GM15510 (cell line): ENCODE measurements around the gene IGSF8.

Source experiments
- POLR2A ChIP-seq: IDR thresholded peaks from 3 replicates; pipeline ENCODE4 v1.6.1; 2011; ENCODE audit warnings: borderline replicate concordance; ENCODE audit not compliant: insufficient read length; ENCODE audit errors: extremely low read depth

IGSF8 gene

DNA sequence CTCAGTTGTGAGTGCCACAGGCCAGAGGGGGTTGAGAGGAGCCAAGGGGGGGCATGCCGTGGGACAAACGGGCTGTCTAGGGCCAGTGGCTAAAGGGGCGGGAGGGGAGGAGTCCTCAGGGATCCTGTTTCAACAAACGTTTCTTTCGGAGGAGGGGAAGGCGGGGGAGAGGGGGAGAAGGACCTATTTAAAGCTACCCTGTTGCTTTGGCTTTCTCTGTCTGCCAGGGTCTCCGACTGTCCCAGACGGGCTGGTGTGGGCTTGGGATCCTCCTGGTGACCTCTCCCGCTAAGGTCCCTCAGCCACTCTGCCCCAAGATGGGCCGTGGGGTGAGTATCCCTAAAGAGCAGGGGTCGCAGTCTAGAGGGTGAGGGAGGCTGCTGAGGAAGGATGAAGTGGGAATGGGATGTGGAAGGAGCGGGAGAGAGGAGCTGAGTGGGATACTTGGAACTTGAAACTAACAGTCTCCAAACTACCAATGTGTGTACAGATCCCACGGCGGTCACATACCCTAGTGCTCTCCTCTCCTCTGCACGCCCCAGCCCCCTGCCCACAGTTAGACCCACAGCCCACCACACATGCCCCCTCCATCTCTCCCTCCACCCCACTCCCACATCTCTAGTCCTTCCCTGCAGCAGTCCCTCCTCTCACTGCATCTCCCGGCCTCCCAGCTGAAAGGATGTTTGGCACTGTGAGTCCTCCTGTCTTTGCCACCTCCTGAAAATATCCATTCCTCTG lies 17.3 kb upstream of the IGSF8 start, which contains the start of gene ATP1A2:
Gene ATP1A2, plus strand, starts transcription at position 215 of the 738 bp plus-strand sequence. Its CDS starts 103 bp downstream, at position 318.
- TF ChIP-seq POLR2A: no peak

DNA sequence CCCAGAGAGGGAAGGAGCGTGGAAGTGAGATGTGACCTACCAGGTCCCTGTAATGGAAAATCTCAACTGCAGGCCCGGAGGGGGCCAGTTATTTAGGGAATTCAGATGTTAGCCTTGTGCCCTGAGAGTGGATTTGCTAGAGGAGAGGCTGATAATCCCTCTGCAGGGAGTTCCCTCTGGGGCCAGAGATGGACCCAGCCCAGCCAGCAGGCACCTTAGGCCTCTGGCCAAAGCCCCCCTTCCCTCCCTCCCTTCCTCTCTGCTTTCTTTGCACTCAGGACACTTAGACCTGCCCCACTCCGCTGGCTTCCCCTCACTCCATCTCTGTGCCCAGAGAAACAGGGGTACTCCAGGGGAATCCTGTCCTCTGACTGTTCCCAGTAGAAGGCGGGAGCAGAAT lies 15.7 kb upstream of the IGSF8 start:
- TF ChIP-seq POLR2A: no peak

DNA sequence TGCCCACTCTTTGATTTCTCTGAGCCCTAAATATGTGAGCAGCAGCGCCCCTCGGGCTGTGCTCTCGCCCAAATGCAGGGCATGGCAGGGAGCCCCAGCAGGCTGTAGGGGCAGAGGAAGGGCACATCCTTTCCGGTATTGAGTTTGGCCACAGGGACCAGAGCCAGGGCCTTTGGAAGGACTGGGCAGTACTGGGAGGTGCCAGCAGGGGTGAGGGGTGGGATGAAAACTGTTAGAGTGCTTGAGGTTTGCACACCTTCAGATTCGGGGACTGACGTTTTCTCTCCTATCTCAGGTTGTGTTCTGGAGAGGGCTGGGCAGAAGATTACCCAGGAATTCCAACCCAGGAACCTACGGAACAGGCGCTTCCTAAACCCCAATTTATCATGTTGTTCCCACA lies 15.0 kb upstream of the IGSF8 start:
- no peak for TF ChIP-seq POLR2A

DNA sequence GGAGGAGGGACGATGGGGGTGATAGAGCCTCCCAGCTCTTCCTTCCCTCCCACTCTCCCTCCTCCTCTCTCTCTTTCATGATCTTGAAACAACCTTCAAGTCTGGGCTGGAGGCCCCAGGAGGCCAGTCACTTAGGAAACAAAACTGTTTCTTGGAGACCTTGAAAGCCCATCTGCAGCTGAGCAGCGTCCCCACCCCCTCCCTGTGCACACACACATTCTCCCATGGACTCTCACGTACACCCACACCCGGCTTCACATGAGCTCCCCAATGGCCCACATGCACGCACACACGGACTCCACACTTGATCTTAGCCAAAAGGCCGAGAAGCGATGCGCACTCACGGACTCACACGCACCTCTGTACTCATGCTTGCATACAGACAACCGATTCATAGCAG lies 13.9 kb upstream of the IGSF8 start:
- TF ChIP-seq POLR2A: no peak

DNA sequence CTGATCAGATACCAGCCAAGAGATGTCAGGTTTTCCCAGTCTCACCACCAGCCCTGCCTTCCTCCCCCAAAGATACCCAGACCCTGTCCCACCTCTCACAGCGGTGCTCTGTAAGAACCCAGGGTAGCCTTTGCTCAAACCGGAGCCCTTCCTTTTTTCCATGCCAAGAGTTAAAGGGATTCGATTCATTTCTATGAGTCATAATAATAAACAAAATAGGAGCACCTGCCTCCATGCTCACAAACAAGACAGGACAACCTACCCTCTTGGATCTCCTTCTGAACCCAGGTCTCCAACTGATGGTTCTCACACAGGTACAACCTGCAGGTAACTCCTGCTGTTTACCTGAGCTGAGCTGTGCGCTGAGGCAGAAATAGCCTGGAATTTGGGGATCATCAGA lies 11.3 kb upstream of the IGSF8 start:
- TF ChIP-seq POLR2A: no peak

DNA sequence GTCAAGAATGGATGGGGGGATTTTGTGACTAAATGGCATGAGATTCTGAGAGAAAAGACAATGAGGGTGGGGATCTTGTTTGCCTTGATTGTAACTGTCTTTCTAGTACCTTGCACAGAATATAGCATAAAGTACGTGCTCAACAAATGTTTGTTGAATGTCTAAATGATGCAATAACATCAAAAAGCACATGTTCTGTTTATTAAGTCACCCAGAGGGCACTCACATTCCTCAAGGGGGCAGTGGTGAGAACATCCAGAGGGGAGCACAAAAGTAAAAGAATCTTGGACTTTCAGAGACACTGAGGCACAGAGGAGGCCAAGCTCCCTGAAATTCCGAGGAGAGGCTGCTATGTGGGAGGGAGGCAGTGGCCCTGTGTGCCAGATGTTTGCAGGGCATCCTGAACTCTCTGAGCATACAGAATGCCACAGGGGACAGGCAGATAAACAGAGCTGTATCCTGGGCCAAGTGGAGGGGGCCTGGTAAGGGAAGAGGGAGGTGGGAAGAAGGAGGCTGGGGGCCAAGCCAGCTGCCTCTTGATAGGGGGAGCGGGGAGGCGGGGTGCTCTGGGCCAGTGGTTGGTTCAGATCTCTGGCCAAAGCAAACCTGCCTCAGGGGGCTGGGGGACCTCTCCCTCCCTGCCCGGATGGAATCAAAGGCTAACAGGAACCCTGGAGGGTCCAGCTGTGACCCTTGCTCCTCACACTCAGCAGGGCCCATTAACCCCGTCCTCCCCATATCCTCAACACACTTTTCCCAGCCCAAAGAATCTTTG lies 10.7 kb upstream of the IGSF8 start:
- TF ChIP-seq POLR2A: no peak

DNA sequence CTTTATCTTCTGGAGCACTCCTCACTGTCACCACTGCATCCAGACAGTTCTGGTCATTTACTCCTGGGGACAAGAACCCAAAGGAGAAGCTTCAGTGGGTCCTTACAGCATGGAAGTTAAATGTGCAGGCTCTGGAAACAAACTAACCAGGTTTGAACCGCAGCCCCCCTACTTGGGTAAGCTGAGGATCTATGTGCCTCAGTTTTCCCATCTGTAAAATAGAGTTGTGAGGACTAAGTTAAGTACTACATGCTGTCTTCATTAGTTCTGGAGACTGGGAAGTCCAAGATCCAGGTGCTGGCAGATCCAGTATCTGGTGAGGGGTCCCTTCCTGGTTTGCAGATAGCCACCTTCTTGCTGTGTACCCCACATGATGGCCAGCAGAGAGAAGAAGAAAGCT lies 9.1 kb upstream of the IGSF8 start:
- no peak for TF ChIP-seq POLR2A

DNA sequence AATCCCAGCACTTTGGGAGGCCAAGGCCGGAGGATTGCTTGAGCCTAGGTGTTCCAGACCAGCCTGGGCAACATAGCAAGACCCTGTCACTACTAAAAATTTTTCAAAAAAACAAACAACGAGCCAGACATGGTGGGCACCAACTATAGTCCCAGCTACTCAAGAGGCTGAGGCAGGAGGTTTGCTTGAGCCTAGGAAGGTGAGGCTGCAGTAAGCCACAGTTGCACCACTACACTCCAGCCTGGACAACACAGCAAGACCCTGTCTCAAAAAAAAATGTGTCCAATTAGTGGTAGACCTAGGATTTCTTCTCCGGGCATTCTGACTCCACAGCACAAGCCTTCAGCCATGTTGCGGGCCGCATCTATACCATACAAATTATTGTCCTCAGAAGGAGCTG lies 6.7 kb upstream of the IGSF8 start:
- TF ChIP-seq POLR2A: no peak

DNA sequence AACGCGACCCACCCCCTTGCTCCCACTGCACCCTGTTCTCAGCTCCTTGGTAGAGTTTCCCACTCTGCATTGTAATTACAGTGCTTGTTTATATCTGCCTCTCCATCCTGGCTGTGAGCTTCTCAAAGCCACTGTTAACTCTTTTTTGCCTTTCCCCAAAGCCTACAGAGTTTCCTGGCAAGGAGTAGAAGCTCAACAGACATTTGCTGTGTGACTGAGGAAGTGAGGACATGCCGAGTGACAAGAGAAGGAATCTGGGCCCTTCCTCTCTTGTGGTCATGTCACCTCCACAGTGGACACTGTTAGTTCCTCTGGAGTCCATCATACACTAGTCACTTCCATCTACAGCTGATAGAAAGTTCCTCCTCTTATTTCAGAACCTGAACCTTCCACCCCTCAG lies 6.1 kb upstream of the IGSF8 start:
- no peak for TF ChIP-seq POLR2A

DNA sequence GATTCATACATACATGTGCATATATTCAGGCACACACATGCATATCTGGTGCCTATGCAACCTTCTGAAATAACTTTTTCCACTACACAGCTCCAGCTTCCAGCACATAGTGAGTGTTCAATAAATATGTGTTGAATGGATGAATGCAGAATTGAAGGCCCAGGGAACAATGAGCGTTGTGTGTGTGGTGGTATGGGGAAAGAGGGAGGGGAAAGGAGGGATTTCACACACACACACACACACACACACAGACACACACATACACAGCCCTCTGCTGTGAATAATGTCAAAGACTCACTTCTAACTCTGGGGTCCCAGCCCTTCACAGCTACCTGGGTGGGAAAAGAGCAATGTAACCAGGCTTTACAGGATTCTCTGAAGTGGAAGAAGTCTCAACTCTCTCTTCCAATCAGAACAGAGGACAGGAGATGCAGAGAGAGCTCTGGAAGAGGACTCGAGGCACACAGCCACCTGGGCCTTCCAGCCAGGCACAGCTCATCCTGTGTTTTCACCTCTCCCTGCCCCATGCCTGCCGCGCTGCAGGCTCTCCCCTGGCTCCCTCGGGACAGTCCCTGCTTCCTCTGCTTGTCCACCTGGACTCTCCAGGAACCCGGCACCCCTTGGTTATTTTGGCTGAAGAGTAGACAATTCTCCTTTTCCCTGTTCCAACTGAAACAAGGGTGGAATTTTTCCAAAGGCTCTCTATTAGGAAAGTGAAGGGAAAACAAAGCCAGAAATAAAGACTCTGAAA lies 5.4 kb upstream of the IGSF8 start:
- no peak for TF ChIP-seq POLR2A

DNA sequence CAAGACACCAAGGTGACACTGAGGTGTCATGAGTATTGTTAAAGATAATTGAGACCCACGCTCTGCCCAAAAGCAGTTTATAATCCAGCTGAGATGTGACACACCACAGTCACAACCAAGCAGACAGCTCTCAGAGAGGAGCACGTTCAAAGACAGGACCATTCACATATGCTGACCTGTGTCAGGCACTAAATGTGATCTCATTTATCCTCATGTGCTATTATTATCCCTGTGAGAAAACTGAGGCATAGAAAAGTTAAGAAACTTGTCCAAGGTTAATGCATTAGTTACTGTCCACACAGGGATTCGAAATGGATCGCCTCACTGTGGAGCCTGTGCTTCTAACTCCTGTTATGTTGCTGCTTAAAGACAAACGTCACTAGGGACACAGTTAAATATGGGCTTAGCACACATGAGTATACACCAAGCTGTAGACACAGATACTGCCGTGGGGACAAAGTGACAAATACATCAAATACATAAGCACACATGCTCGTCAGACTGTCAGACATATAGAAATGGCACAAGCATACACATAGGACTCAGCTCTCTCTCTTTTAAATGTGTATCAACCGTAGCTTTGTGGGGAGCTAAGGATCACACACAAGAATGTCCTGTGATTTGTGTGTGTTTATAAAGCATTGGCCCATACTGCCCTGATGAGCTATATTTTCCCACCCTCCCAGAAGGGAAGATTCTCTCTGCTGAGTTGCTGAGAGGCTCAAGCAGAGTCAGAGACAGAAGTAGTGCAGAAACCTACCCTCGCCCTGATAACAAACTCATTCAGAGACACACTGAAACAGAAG lies 3.5 kb upstream of the IGSF8 start:
- no peak for TF ChIP-seq POLR2A

DNA sequence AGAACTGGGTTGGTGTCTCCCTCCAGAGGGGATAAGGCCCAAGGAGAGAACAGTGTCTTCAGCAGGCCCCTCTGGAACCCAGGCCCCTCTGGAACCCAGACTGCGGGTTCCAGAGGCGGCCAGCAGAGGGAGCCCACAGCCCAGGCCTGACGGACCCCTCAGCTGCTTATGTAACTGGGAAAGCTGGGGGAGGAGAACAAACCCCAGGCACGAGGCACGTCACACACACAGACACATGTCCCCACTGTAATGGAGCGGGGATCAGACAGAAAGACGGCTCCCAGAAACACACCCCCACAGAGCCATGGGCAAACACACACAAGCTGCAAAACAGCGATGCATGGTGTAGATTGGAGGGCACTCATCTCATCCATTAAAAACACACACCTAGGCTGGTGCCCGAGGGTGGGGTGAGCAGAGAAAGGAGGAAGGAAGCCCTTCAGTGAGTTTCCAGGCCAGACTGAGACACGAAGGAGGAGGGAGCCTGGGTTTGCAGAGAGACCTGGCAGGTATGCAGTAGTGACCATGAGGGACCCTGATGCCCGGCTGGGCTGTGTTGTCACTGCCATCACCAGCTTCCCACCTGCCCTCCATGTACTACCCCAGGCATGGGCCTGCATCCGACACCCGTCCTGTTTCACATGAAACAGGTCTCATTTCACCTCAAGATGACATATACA lies 2.8 kb upstream of the IGSF8 start:
- no peak for TF ChIP-seq POLR2A

DNA sequence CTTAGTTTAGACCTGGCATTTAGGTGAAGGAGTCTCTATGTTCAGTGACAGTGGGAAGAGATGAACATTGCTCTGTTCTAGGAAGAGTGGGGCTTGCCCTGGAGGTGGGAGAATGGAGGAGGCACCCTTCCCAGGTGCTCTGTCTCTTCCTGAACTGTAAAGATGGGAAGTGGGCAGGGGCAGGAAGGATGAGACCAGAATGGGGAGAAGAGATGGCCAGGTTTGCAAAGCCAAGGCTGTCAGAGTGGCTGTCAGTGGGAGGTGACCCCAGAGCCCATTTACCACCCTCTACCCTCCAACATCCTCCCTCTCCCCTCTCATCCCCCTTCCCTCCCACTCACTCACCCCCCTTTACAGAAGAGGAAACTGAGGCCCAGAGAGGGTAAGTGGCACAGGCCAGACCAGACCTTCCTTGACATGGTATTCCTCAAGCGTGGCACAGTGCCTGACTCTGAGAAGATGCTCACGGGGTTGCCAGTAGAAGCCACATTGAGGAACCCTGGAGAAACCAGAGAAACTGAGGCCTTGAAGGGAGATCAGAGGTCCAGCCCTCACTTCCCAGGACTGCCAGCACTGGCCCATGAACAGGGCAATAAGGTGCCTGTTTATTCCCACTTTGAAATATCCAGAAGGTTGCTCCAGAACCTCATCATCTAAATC lies 1.4 kb upstream of the IGSF8 start:
- no peak for TF ChIP-seq POLR2A

DNA sequence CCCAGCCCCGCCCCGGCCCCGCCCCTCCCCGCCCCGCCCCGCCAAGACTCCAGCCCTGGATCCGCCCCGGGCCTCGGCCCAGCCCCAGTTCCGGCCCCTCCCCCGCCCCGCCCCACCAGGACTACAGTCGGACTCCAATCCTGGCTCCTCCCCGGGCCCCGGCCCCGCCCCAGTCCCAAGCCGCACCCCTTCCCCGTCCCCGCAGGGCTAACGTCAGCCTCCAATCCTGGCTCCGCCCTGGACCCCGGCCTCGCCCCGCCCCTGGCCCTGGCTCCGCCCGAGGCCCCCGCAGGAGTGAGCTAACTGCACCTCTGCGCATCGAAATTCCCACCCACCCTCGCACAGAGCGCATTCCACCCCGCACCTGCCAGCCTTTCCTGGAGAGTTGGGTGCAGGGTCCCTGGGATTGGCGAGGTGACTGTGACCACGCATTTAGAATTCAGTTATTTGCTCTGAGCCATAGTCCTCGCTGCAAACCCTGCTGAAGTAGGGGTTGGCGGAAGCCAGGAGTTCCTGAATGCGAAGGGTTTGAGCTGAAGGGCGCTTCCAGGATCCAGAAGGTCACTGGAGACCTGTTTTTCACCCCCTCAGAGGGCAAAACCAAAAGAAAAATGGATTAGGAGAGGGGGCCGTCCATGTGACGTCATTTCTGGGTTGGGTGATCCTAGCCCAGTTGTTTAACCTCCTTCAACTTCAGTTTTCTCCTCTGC lies 588 bp upstream of the IGSF8 start:
- peak; percentile 45 for TF ChIP-seq POLR2A
